ENCODE measurements around the gene ZNF385A.

DNA sequence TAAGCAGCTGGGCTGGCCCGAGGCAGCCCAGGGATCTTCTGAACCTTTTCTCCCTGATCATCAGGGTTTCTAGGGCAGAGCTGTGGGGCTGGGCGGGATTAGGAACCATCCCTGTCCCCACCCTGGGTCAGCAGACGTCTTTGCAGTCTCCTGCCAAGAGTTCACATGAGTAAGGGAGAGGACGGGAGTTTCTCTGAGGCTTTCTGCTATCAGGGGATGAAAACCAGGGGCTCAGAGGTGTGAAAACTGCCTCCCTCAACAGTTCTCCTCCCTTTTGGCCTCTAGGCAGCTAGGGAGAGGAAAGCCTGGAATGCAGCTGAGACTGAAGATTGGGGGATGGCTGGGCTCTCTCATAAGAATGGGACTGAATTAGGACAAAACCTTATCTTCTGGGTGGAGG, 7.9 kb downstream of the ZNF385A start:
- TF ChIP-seq ZNF19 (tag by site-specific recombination; IDR thresholded peaks at IDR 0.05; ENCODE audit: low read depth) (no peak), ZNF670 (tag by site-specific recombination; IDR thresholded peaks at IDR 0.05; ENCODE audit: low read depth) (no peak), ZFP3 (tag by site-specific recombination; IDR thresholded peaks at IDR 0.05; ENCODE audit: low read depth) (no peak), IKZF3 (tag by site-specific recombination; IDR thresholded peaks at IDR 0.05) (no peak), KLF16 (tag by site-specific recombination; IDR thresholded peaks at IDR 0.05) (no peak), ZXDB (tag by site-specific recombination; IDR thresholded peaks at IDR 0.05) (no peak), ZNF24 (tag by site-specific recombination; IDR thresholded peaks at IDR 0.05) (no peak)
- TF ChIP-seq, protein P1, sequence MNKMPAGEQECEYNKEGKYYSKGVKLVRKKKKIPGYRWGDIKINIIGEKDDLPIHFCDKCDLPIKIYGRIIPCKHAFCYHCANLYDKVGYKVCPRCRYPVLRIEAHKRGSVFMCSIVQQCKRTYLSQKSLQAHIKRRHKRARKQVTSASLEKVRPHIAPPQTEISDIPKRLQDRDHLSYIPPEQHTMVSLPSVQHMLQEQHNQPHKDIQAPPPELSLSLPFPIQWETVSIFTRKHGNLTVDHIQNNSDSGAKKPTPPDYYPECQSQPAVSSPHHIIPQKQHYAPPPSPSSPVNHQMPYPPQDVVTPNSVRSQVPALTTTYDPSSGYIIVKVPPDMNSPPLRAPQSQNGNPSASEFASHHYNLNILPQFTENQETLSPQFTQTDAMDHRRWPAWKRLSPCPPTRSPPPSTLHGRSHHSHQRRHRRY (tag by site-specific recombination; IDR thresholded peaks at IDR 0.05): no peak
- TF ChIP-seq, protein P2, sequence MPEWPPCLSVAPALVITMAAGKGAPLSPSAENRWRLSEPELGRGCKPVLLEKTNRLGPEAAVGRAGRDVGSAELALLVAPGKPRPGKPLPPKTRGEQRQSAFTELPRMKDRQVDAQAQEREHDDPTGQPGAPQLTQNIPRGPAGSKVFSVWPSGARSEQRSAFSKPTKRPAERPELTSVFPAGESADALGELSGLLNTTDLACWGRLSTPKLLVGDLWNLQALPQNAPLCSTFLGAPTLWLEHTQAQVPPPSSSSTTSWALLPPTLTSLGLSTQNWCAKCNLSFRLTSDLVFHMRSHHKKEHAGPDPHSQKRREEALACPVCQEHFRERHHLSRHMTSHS (tag by site-specific recombination; IDR thresholded peaks at IDR 0.05): no peak
